IPS-18a (cell line): Measurements from ENCODE around the gene PAGR1.
A peak's percentile ranks its signal among the peaks of the same experiment; 100 is the strongest.
"Not testable (repeated sequence)": the region's sequence is repeated elsewhere in the genome, so short reads cannot be mapped to it uniquely, and the experiment has no call there.

Experiments used
- H3K27ac ChIP-seq: one replicate; pipeline ENCODE4 v1.5.1; 2013; ENCODE audit warnings: low read length
- H3K27me3 ChIP-seq: one replicate; pipeline ENCODE4 v1.6.1; 2013; ENCODE audit warnings: mild to moderate bottlenecking, low read length; ENCODE audit not compliant: control insufficient read depth, insufficient read depth
- H3K36me3 ChIP-seq: one replicate; pipeline ENCODE4 v1.6.1; 2013; ENCODE audit warnings: low read depth, low read length; ENCODE audit not compliant: control insufficient read depth
- H3K4me1 ChIP-seq: one replicate; pipeline ENCODE4 v1.6.1; 2013; ENCODE audit warnings: low read depth, low read length; ENCODE audit not compliant: control insufficient read depth
- H3K4me3 ChIP-seq: one replicate; pipeline ENCODE4 v1.5.1; 2013; ENCODE audit warnings: low read length
- H3K9ac ChIP-seq: one replicate; pipeline ENCODE4 v1.6.1; 2013; ENCODE audit warnings: mild to moderate bottlenecking, low read length, moderate library complexity
- H3K9me3 ChIP-seq: one replicate; pipeline ENCODE4 v1.6.1; 2013; ENCODE audit warnings: low read depth, low read length; ENCODE audit not compliant: control insufficient read depth

Gene PAGR1

GRCh38 chr16:29783094-29783953, 32.6 kb upstream of the PAGR1 start:
- not testable (repeated sequence) for H3K27ac ChIP-seq, H3K9me3 ChIP-seq, H3K4me1 ChIP-seq, H3K36me3 ChIP-seq, H3K9ac ChIP-seq, H3K4me3 ChIP-seq, H3K27me3 ChIP-seq

GRCh38 chr16:29784157-29784556, 31.8 kb upstream of the PAGR1 start:
- H3K36me3 ChIP-seq = no peaks in the 10 kb centered on the region
- no peaks in the 10 kb centered on the region for H3K9me3 ChIP-seq
- H3K9ac ChIP-seq = no peak overlapping the region
- H3K27ac ChIP-seq = no peak overlapping the region
- peaks cover 7% of the 10 kb centered on the region for H3K27me3 ChIP-seq
- H3K4me3 ChIP-seq = no peak overlapping the region
- peaks cover 7% of the 10 kb centered on the region for H3K4me1 ChIP-seq

- Histone ChIP-seq H3K27me3 (peaks cover 6% of the 10 kb centered on the region), H3K36me3 (no peaks in the 10 kb centered on the region), H3K9me3 (no peaks in the 10 kb centered on the region), H3K27ac (no peak overlapping the region), H3K4me1 (peaks cover 8% of the 10 kb centered on the region), H3K4me3 (peak overlapping the region; percentile 39), H3K9ac (no peak overlapping the region)
These were observed 31.0 kb upstream of the PAGR1 start for GRCh38 chr16:29784901-29785500.

GRCh38 chr16:29787155-29787554, 28.8 kb upstream of the PAGR1 start:
- H3K9ac ChIP-seq, H3K9me3 ChIP-seq, H3K36me3 ChIP-seq: not testable (repeated sequence)

GRCh38 chr16:29789775-29790182, 26.2 kb upstream of the PAGR1 start:
- Histone ChIP-seq H3K27ac (peak overlapping the region; percentile 90), H3K9ac (peak overlapping the region; percentile 81), H3K27me3 (peaks cover 4% of the 10 kb centered on the region), H3K4me1 (peaks cover 18% of the 10 kb centered on the region), H3K9me3 (no peaks in the 10 kb centered on the region), H3K36me3 (no peaks in the 10 kb centered on the region), H3K4me3 (peak overlapping the region; percentile 85)

More at GRCh38 chr16:29787155-29787554, 28.8 kb upstream of the PAGR1 start:
- H3K27ac ChIP-seq, H3K4me3 ChIP-seq, H3K27me3 ChIP-seq: not testable (repeated sequence)
- peaks cover 17% of the 10 kb centered on the region for H3K4me1 ChIP-seq

- Histone ChIP-seq H3K4me1 (peaks cover 16% of the 10 kb centered on the region), H3K27ac (peak within 1 kb of the TSS; percentile 90), H3K9me3 (no peaks in the 10 kb centered on the region), H3K4me3 (peak within 1 kb of the TSS; percentile 85), H3K9ac (peak within 1 kb of the TSS; percentile 87), H3K27me3 (peaks cover 4% of the 10 kb centered on the region), H3K36me3 (no peaks in the 10 kb centered on the region)
These were observed 25.6 kb upstream of the PAGR1 start, which contains the start of gene KIF22 for GRCh38 chr16:29790183-29790948. Gene KIF22 (plus strand): TSS chr16:29790751. CDS start chr16:29790760, 9 bp downstream.

- Histone ChIP-seq H3K9me3 (no peaks in the 10 kb centered on the region), H3K27ac (peak overlapping the region; percentile 7), H3K27me3 (no peaks in the 10 kb centered on the region), H3K4me1 (peaks cover 14% of the 10 kb centered on the region), H3K36me3 (peaks cover 3% of the 10 kb centered on the region), H3K9ac (peak overlapping the region; percentile 87), H3K4me3 (peak overlapping the region; percentile 85)
These were observed 24.8 kb upstream of the PAGR1 start for GRCh38 chr16:29790949-29791844.

- H3K4me1 ChIP-seq = peaks cover 14% of the 10 kb centered on the region
- peak overlapping the region; percentile 85 for H3K4me3 ChIP-seq
- peaks cover 11% of the 10 kb centered on the region for H3K36me3 ChIP-seq
- no peak overlapping the region for H3K27ac ChIP-seq
- H3K9me3 ChIP-seq = no peaks in the 10 kb centered on the region
- peak overlapping the region; percentile 87 for H3K9ac ChIP-seq
- H3K27me3 ChIP-seq = no peaks in the 10 kb centered on the region
These were observed 23.8 kb upstream of the PAGR1 start for GRCh38 chr16:29791845-29792807.

GRCh38 chr16:29793153-29793552, 22.8 kb upstream of the PAGR1 start:
- Histone ChIP-seq H3K36me3 (peaks cover 21% of the 10 kb centered on the region), H3K4me1 (peaks cover 14% of the 10 kb centered on the region)
- not testable (repeated sequence) for H3K9me3 ChIP-seq, H3K27me3 ChIP-seq, H3K9ac ChIP-seq, H3K27ac ChIP-seq, H3K4me3 ChIP-seq

- no peak overlapping the region for H3K9ac ChIP-seq
- H3K36me3 ChIP-seq = peaks cover 32% of the 10 kb centered on the region
- no peaks in the 10 kb centered on the region for H3K27me3 ChIP-seq
- no peaks in the 10 kb centered on the region for H3K9me3 ChIP-seq
- H3K4me3 ChIP-seq = no peak overlapping the region
- no peak overlapping the region for H3K27ac ChIP-seq
- peaks cover 14% of the 10 kb centered on the region for H3K4me1 ChIP-seq
These were observed 21.7 kb upstream of the PAGR1 start for GRCh38 chr16:29794231-29794710.
